Stimulated activated CD8-positive, alpha-beta memory T cell treated with anti-CD3 and anti-CD28 coated beads, Interleukin-2, amount 100 ng/mL, for 1 hour (primary cell): Measurements from ENCODE around the gene LMNB1.
"Not testable (repeated sequence)": the region's sequence is repeated elsewhere in the genome, so short reads cannot be mapped to it uniquely, and the experiment has no call there.

ENCODE experiments used
- DNase-seq, 2 donors: peaks; one replicate each; pipeline ENCODE4 v3.0.0-alpha.2; 2020; ENCODE audit warnings: low read depth in 2 of 2

The LMNB1 gene

GRCh38 chr5:126776499-126777256 lies at the start of gene LMNB1:
LMNB1 (plus strand) TSS chr5:126777136; CDS start chr5:126777509, 373 bp downstream.
- DNase-seq = peak; percentile 83 to 88

GRCh38 chr5:126732716-126733115 lies 44.2 kb upstream of the LMNB1 start:
- DNase-seq = no peak

- not testable (repeated sequence) for DNase-seq
These were observed 42.4 kb upstream of the LMNB1 start for GRCh38 chr5:126734573-126734972.

GRCh38 chr5:126736141-126736540 lies 40.8 kb upstream of the LMNB1 start:
- no peak for DNase-seq

- no peak for DNase-seq
These were observed 35.6 kb upstream of the LMNB1 start for GRCh38 chr5:126741361-126741760.

GRCh38 chr5:126742425-126742824 lies 34.5 kb upstream of the LMNB1 start:
- DNase-seq = no peak

- DNase-seq = no peak
These were observed 32.1 kb upstream of the LMNB1 start for GRCh38 chr5:126744836-126745235.

- DNase-seq = no peak
These were observed 31.5 kb upstream of the LMNB1 start for GRCh38 chr5:126745259-126745992.

GRCh38 chr5:126746290-126746689 lies 30.6 kb upstream of the LMNB1 start:
- DNase-seq = no peak

- no peak for DNase-seq
These were observed 24.7 kb upstream of the LMNB1 start for GRCh38 chr5:126752081-126752785.

GRCh38 chr5:126753227-126753626 lies 23.7 kb upstream of the LMNB1 start:
- DNase-seq = no peak

GRCh38 chr5:126754609-126755008 lies 22.3 kb upstream of the LMNB1 start:
- no peak for DNase-seq

- no peak for DNase-seq
These were observed 21.3 kb upstream of the LMNB1 start for GRCh38 chr5:126755593-126755992.

GRCh38 chr5:126757713-126758357 lies 19.1 kb upstream of the LMNB1 start:
- DNase-seq = no peak

- DNase-seq = no peak
These were observed 13.6 kb upstream of the LMNB1 start for GRCh38 chr5:126763371-126763770.

GRCh38 chr5:126769703-126770102 lies 7.2 kb upstream of the LMNB1 start:
- no peak for DNase-seq

GRCh38 chr5:126773536-126773935 lies 3.4 kb upstream of the LMNB1 start:
- not testable (repeated sequence) for DNase-seq

- not testable (repeated sequence) for DNase-seq
These were observed 2.3 kb upstream of the LMNB1 start for GRCh38 chr5:126774595-126774994.

GRCh38 chr5:126777257-126777974 lies 480 bp downstream of the LMNB1 start:
- peak; percentile 35 to 45 for DNase-seq

- DNase-seq = peak; percentile 75 to 83
These were observed 1.2 kb downstream of the LMNB1 start for GRCh38 chr5:126777975-126778674.
